HCT116 (cell line): ENCODE results near the gene LRCH3. TPM values are rescaled to one million over a fixed set of nuclear protein-coding genes. Genes with fewer than 3 reads are reported as not detected.

ENCODE experiments used
- ATAC-seq: fragments of 200-7000 bp; cut with Tn5 transposase; 2 replicates; pipeline ENCODE4 v1.9.1; 2020; ENCODE audit warnings: mild to moderate bottlenecking, moderate library complexity
- BruUV-seq: library from RNA; stranded (reverse); fragments of 400-500 nt; replicated peaks from 2 replicates; lab custom pipeline; 2021; lab: Mats Ljungman, UMichigan
- CTCF ChIA-PET: fragments of 300-600 bp; sonication (Branson Sonifier 250); formaldehyde crosslinking; loops from one replicate; lab custom pipeline; 2021; ENCODE audit warnings: antibody characterized with exemption; lab: Charles Lee
- POLR2A ChIA-PET: fragments of 300-600, 350-600 bp; sonication (Branson Sonifier 250); formaldehyde crosslinking; loops from one replicate; lab custom pipeline; 2021; ENCODE audit warnings: antibody characterized with exemption; lab: Charles Lee
- RAD21 ChIA-PET, 2 experiments: fragments of 300-600 bp; sonication (Branson Sonifier 250); formaldehyde crosslinking; loops; one replicate each; lab custom pipeline; 2023; ENCODE audit warnings: low total read pairs in 2 of 2; ENCODE audit not compliant: uncharacterized antibody in 2 of 2, unreplicated experiment in 2 of 2, low non-redundant PET in 1 of 2; lab: Charles Lee
- DNase-seq: peaks from one replicate; pipeline ENCODE4 v3.0.0-alpha.2; 2010; ENCODE audit warnings: low read depth, low spot score
- H2AFZ ChIP-seq: fragments of 200-600 bp; shearing (Covaris generic), sonication (generic); 2 replicates; pipeline ENCODE4 v1.6.1; 2017; ENCODE audit warnings: low read depth, mixed run types, mixed read lengths, antibody characterized with exemption, low read length; ENCODE audit not compliant: poor library complexity, severe bottlenecking
- H3K27ac ChIP-seq: 2 replicates; pipeline ENCODE4 v1.5.1; 2012; ENCODE audit warnings: low read depth, low read length
- H3K27me3 ChIP-seq: fragments of 200-600 bp; sonication (generic); 2 replicates; pipeline ENCODE4 v1.6.1; 2016; ENCODE audit warnings: mixed run types, low read length, mixed read lengths; ENCODE audit not compliant: insufficient read depth
- H3K36me3 ChIP-seq, 2 experiments: fragments of 200-500 bp in 1 of 2; fragments of 200-600 bp in 1 of 2; sonication (Bioruptor generic) in 1 of 2; sonication (generic) in 1 of 2; 2 replicates each; pipeline versions ENCODE4 v1.5.1 to v1.6.1; 2014 to 2016; ENCODE audit warnings: low read length in 2 of 2, inconsistent platforms in 1 of 2, mixed read lengths in 1 of 2, mixed run types in 1 of 2; ENCODE audit not compliant: insufficient read depth in 2 of 2, control insufficient read depth in 1 of 2
- H3K4me1 ChIP-seq, 2 experiments: fragments of 200-600 bp in 1 of 2; sonication (generic) in 1 of 2; 2 replicates each; pipeline versions ENCODE4 v1.5.1 to v1.6.1; 2012 to 2017; ENCODE audit warnings: low read length in 2 of 2, inconsistent platforms in 1 of 2, mild to moderate bottlenecking in 1 of 2, mixed read lengths in 1 of 2, mixed run types in 1 of 2, moderate library complexity in 1 of 2; ENCODE audit not compliant: insufficient read depth in 2 of 2, control insufficient read depth in 1 of 2
- H3K4me2 ChIP-seq: fragments of 200-600 bp; sonication (generic); 2 replicates; pipeline ENCODE4 v1.6.1; 2017; ENCODE audit warnings: mixed run types, low read length, mixed read lengths
- H3K4me3 ChIP-seq, 2 experiments: fragments of 200-600 bp in 1 of 2; sonication (generic) in 1 of 2; replicated peaks in 1 of 2; 2 replicates each; pipeline ENCODE4 v1.5.1; 2011 to 2016; ENCODE audit warnings: low read length in 2 of 2, control low read depth in 1 of 2, low read depth in 1 of 2, mild to moderate bottlenecking in 1 of 2, mixed read lengths in 1 of 2, mixed run types in 1 of 2
- H3K79me2 ChIP-seq: fragments of 200-600 bp; sonication (generic); 2 replicates; pipeline ENCODE4 v1.6.1; 2017; ENCODE audit warnings: mild to moderate bottlenecking, mixed run types, low read length, moderate library complexity, mixed read lengths; ENCODE audit not compliant: insufficient read depth
- H3K9ac ChIP-seq: fragments of 200-600 bp; sonication (generic); 2 replicates; pipeline ENCODE4 v1.6.1; 2016; ENCODE audit warnings: low read length, mixed read lengths
- H3K9me2 ChIP-seq: fragments of 200-600 bp; sonication (generic), shearing (Covaris generic); 2 replicates; pipeline ENCODE4 v1.6.1; 2017; ENCODE audit warnings: mixed run types, mild to moderate bottlenecking, moderate library complexity; ENCODE audit not compliant: insufficient read depth
- H3K9me3 ChIP-seq, 2 experiments: fragments of 200-500 bp in 1 of 2; fragments of 200-600 bp in 1 of 2; sonication (Bioruptor generic) in 1 of 2; sonication (generic) in 1 of 2; 2 replicates each; pipeline ENCODE4 v1.6.1; 2014 to 2017; ENCODE audit warnings: low read length in 2 of 2, mixed read lengths in 2 of 2, inconsistent platforms in 1 of 2, low read depth in 1 of 2, mild to moderate bottlenecking in 1 of 2, mixed run types in 1 of 2, moderate library complexity in 1 of 2; ENCODE audit not compliant: control insufficient read depth in 1 of 2, insufficient read depth in 1 of 2
- H4K20me1 ChIP-seq: fragments of 200-600 bp; sonication (generic), shearing (Covaris generic); 2 replicates; pipeline ENCODE4 v1.6.1; 2017; ENCODE audit warnings: mixed run types, mild to moderate bottlenecking, moderate library complexity; ENCODE audit not compliant: insufficient read depth
- CEBPB ChIP-seq: IDR thresholded peaks from 2 replicates; pipeline ENCODE4 v1.6.1; 2012; ENCODE audit warnings: low read depth
- EGR1 ChIP-seq: IDR thresholded peaks from 2 replicates; pipeline ENCODE4 v1.6.1; 2012; ENCODE audit warnings: low read depth
- ELF1 ChIP-seq: IDR thresholded peaks from 2 replicates; pipeline ENCODE4 v1.6.1; 2012; ENCODE audit warnings: low read depth, borderline replicate concordance
- EZH2 ChIP-seq: fragments of 200-600 bp; sonication (generic); IDR thresholded peaks from 2 replicates; pipeline ENCODE4 v1.6.1; 2017; ENCODE audit warnings: antibody characterized with exemption, mixed run types
- FOSL1 ChIP-seq: IDR thresholded peaks from 2 replicates; pipeline ENCODE4 v1.6.1; 2012; ENCODE audit warnings: low read depth
- JUND ChIP-seq: IDR thresholded peaks from 2 replicates; pipeline ENCODE4 v1.6.1; 2012
- MAX ChIP-seq: IDR thresholded peaks from 2 replicates; pipeline ENCODE4 v1.6.1; 2012
- POLR2AphosphoS5 ChIP-seq: IDR thresholded peaks from 2 replicates; pipeline ENCODE4 v1.6.1; 2011; ENCODE audit warnings: mild to moderate bottlenecking, low read depth, low read length, moderate library complexity
- REST ChIP-seq: IDR thresholded peaks from 2 replicates; pipeline ENCODE4 v1.6.1; 2012; ENCODE audit warnings: low read depth
- SIN3A ChIP-seq: IDR thresholded peaks from 2 replicates; pipeline ENCODE4 v1.6.1; 2012; ENCODE audit warnings: low read depth
- SP1 ChIP-seq: IDR thresholded peaks from 2 replicates; pipeline ENCODE4 v1.6.1; 2012; ENCODE audit warnings: low read depth
- SRF ChIP-seq: IDR thresholded peaks from 2 replicates; pipeline ENCODE4 v1.6.1; 2012; ENCODE audit warnings: low read depth
- TCF7L2 ChIP-seq: IDR thresholded peaks from 2 replicates; pipeline ENCODE4 v1.7.0; 2011; ENCODE audit warnings: borderline replicate concordance, inconsistent platforms; ENCODE audit not compliant: insufficient read depth, insufficient read length; ENCODE audit errors: extremely low read depth
- YY1 ChIP-seq: IDR thresholded peaks from 2 replicates; pipeline ENCODE4 v1.6.1; 2011; ENCODE audit warnings: low read length, low read depth, moderate library complexity, mild to moderate bottlenecking; ENCODE audit not compliant: insufficient replicate concordance; ENCODE audit errors: extremely low read depth
- intact Hi-C: fragments of 100-400 bp; cut with micrococcal nuclease; formaldehyde crosslinking; loops from 2 replicates; pipeline ENCODE4 v1.10.0; 2022
- total RNA-seq: library from RNA; stranded (reverse); gene quantifications from one replicate; pipeline ENCODE4 v1.2.1, GENCODE V29; 2021; ENCODE audit not compliant: unreplicated experiment

Gene LRCH3
- total RNA-seq, 1 experiment from 2014 or later = 38.1 TPM

- ATAC-seq (no peak), DNase-seq (no peak)
- RAD21 ChIA-PET = no interaction called here
- Histone ChIP-seq H3K9me2 (no peaks in the 10 kb centered on the region), H3K9ac (no peak overlapping the region), H3K36me3 (peaks cover 10 to 13% of the 10 kb centered on the region in 2 experiments; a peak in 2 of 4 replicates), H3K27me3 (no peaks in the 10 kb centered on the region), H3K9me3 (no peaks in the 10 kb centered on the region), H3K4me1 (no peaks in the 10 kb centered on the region)
- intact Hi-C loops = no loop called here
- CTCF ChIA-PET = no interaction called here
- TF ChIP-seq SRF = no peak
- TF ChIP-seq JUND = no peak
- no peak for TF ChIP-seq CEBPB
- TF ChIP-seq YY1 = no peak
- no peak for TF ChIP-seq FOSL1
- TF ChIP-seq REST = no peak
- no peak for TF ChIP-seq SP1
- no peak for TF ChIP-seq MAX
- no peak for TF ChIP-seq TCF7L2
- TF ChIP-seq SIN3A = no peak
- no peak for TF ChIP-seq EZH2
- TF ChIP-seq POLR2AphosphoS5 = no peak
- no peak for TF ChIP-seq EGR1
- TF ChIP-seq ELF1 = no peak
- TF ChIP-seq, all 23 proteins: peak for 0
- Histone ChIP-seq H3K79me2 (no peaks in the 10 kb centered on the region), H3K27ac (no peak overlapping the region), H2AFZ (no peak overlapping the region), H3K4me2 (no peak overlapping the region), H4K20me1 (no peaks in the 10 kb centered on the region; the same call in 1 of the 2 replicates), H3K4me3 (no peak overlapping the region)
- BruUV-seq = no TSS peak
- POLR2A ChIA-PET = no interaction called here
Observed at GRCh38 chr3:197841789-197842188, 50.7 kb downstream of the LRCH3 start.
